ENCODE data around the gene CAMK2A. TPM values are rescaled to one million over a fixed set of nuclear protein-coding genes. Genes with fewer than 3 reads are reported as not detected.

Gene CAMK2A
- total RNA-seq, 2 experiments from 2014 or later, result not detected

GRCh38 chr5:150318613-150319483 is 29.3 kb upstream of the CAMK2A start:
- intact Hi-C loops (cut with micrococcal nuclease; ENCODE audit: unreplicated experiment), result no loop called here

DNA sequence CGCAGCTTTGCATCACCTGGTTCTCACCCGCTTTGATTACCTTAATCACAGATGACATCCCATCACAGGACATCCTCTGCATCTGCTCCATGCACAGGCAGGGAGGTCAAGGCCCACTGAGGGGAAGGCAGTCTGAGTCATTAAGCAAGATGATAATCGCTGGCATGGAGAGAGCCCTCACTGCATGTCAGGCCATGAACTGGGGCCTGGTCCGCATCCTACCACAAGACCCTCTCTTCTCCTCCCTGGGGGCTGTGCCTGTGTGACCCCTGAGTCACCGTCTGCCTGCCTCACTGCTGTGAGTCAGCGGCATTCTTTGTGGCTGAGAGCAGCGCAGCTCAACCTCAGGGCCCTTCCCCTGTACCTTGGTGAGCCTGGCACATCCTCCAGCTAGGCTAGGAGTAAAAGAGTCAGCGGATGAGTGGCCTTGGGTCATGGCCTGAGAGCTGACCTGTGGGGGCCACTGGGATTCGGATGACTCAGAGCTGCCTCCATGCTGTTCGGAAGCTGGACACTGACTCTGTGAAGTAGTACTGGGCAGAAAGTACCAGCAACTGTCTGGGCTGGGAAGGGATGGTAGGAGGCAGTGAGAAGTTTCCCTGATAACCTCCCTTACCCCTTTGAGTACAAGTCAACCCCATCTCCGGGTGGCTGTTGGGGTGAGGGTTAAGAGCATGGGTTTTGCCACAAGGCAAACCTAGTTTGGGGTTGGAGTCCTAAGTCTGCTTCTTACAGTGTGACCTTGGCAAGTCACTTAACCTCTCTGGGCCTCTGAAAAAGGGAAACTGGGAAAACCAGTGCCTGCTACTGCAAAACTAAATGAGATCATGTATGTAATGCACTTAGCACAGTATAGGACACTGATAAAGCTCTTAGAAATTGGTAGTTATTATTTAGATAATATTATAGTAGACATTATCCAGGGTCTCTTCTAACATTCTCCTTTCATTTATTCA is 27.8 kb upstream of the CAMK2A start:
- Histone ChIP-seq H3K9me2 (ENCODE audit: insufficient read depth, low read length) (no peaks in the 10 kb centered on the region), H3K79me2 (ENCODE audit: insufficient read depth, low read depth, low read length) (no peaks in the 10 kb centered on the region), H3K27ac (ENCODE audit: low read depth, low read length, poor library complexity, severe bottlenecking) (no peak overlapping the region), H3K9me3 (ENCODE audit: low read length) (no peaks in the 10 kb centered on the region), H2AFZ (ENCODE audit: low read length) (no peak overlapping the region), H3K36me3 (ENCODE audit: insufficient read depth, low read length) (no peaks in the 10 kb centered on the region), H4K20me1 (ENCODE audit: insufficient read depth, low read length) (no peaks in the 10 kb centered on the region), H3K4me3 (ENCODE audit: low read depth, low read length, poor library complexity, severe bottlenecking) (no peak overlapping the region), H3K4me1 (ENCODE audit: insufficient read depth, low read length, poor library complexity, severe bottlenecking) (no peaks in the 10 kb centered on the region), H3K4me2 (ENCODE audit: low read length) (no peak overlapping the region)
- no TSS peak for BruUV-seq (replicated peaks)
- intact Hi-C loops (cut with micrococcal nuclease; ENCODE audit: unreplicated experiment), result no loop called here
- TF ChIP-seq, protein P1, sequence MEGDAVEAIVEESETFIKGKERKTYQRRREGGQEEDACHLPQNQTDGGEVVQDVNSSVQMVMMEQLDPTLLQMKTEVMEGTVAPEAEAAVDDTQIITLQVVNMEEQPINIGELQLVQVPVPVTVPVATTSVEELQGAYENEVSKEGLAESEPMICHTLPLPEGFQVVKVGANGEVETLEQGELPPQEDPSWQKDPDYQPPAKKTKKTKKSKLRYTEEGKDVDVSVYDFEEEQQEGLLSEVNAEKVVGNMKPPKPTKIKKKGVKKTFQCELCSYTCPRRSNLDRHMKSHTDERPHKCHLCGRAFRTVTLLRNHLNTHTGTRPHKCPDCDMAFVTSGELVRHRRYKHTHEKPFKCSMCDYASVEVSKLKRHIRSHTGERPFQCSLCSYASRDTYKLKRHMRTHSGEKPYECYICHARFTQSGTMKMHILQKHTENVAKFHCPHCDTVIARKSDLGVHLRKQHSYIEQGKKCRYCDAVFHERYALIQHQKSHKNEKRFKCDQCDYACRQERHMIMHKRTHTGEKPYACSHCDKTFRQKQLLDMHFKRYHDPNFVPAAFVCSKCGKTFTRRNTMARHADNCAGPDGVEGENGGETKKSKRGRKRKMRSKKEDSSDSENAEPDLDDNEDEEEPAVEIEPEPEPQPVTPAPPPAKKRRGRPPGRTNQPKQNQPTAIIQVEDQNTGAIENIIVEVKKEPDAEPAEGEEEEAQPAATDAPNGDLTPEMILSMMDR (conservative IDR thresholded peaks at IDR 0.05; ENCODE audit: low read length), result no peak
- TF ChIP-seq EZH2phosphoT487 (IDR thresholded peaks at IDR 0.05; ENCODE audit: borderline replicate concordance, low read depth, low read length), result no peak
- POLR2A ChIA-PET, result no interaction called here
- CTCF ChIA-PET (ENCODE audit: unreplicated experiment), result no interaction called here
- DNase-seq (ENCODE audit: low spot score), result no peak

More at GRCh38 chr5:150318613-150319483, 29.3 kb upstream of the CAMK2A start:
- TF ChIP-seq EZH2phosphoT487 (IDR thresholded peaks at IDR 0.05; ENCODE audit: borderline replicate concordance, low read depth, low read length), result no peak
- TF ChIP-seq, protein P1 (conservative IDR thresholded peaks at IDR 0.05; ENCODE audit: low read length), result no peak
- BruUV-seq (replicated peaks), result no TSS peak
- CTCF ChIA-PET (ENCODE audit: unreplicated experiment), result no interaction called here
- no peaks in the 10 kb centered on the region for H3K4me1 ChIP-seq (ENCODE audit: insufficient read depth, low read length, poor library complexity, severe bottlenecking)
- H3K27ac ChIP-seq (ENCODE audit: low read depth, low read length, poor library complexity, severe bottlenecking), result no peak overlapping the region
- H3K79me2 ChIP-seq (ENCODE audit: insufficient read depth, low read depth, low read length), result no peaks in the 10 kb centered on the region
- POLR2A ChIA-PET, result no interaction called here
- H2AFZ ChIP-seq (ENCODE audit: low read length), result no peak overlapping the region
- H3K36me3 ChIP-seq (ENCODE audit: insufficient read depth, low read length), result no peaks in the 10 kb centered on the region
- H4K20me1 ChIP-seq (ENCODE audit: insufficient read depth, low read length), result no peaks in the 10 kb centered on the region
- no peaks in the 10 kb centered on the region for H3K9me3 ChIP-seq (ENCODE audit: low read length)
- no peak overlapping the region for H3K4me3 ChIP-seq (ENCODE audit: low read depth, low read length, poor library complexity, severe bottlenecking)
- no peak overlapping the region for H3K4me2 ChIP-seq (ENCODE audit: low read length)
- no peaks in the 10 kb centered on the region for H3K9me2 ChIP-seq (ENCODE audit: insufficient read depth, low read length)
- no peak for DNase-seq (ENCODE audit: low spot score)
